ENCODE results near the gene ARHGEF26.

The ARHGEF26 gene

DNA sequence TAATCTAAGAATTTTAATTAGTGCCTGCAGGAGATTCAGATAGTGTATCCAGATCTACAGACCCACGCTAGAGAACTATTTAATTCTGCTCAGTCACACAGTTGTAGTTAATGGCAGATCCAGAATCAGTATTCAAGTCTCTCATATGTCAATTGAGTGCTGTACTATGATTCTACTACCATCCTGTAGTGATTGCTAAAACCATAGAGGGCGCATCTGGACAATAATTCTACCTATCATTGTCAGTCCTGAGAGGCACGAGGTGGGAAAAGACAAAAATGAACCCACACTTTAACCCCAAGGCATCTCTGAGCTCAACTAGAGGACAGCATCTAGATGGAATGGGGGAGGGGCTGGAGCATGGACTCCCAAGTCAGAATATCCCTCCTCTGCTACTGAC is 180.4 kb downstream of the ARHGEF26 start:
- DNase-seq = no peak
- no peaks in the 10 kb centered on the region for H3K27me3 ChIP-seq (replicated peaks; ENCODE audit: control insufficient read depth, insufficient read depth, low read length, poor library complexity, severe bottlenecking)
- H3K27ac ChIP-seq (ENCODE audit: insufficient read depth, low read length, poor library complexity, severe bottlenecking) = no peak overlapping the region
- H3K9me3 ChIP-seq (ENCODE audit: control insufficient read depth, low read length) = no peaks in the 10 kb centered on the region
- H3K4me1 ChIP-seq (ENCODE audit: control insufficient read depth, insufficient read depth, low read length, poor library complexity, severe bottlenecking) = no peaks in the 10 kb centered on the region
- no peak overlapping the region for H3K4me3 ChIP-seq (ENCODE audit: insufficient read depth, low read depth, low read length, poor library complexity, severe bottlenecking)
- peaks cover 80% of the 10 kb centered on the region for H3K36me3 ChIP-seq (ENCODE audit: control insufficient read depth, insufficient read depth, low read length)

DNA sequence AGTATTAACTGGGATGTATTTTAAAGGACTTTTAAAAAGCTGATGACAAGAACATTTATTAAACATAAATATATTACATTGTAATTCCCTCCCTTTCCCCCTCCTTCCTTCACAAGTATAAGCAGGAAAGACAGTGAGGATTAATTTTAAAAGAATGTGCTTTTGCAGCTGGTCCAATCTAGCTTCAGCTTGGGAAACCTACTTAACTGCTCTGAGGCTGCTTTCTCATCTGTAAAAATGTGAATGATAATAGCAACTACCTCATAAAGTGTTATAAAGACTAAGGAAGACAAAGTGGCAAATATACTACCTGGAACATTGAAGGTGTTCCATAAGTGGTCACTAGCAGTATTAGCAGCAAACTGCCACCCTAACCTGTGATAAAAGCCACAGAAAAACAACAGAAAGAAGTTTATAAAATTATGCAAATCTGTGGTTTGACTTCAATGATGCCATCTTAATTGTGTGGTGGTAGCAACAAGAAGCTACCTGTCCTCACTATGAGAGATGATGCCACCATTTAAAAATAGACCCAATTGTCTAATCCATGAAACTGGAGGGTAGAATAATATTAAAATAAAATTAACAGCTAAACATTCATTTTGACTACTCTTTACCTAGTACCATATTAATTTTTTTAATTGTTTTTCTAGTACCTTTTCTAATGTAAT is 183.1 kb downstream of the ARHGEF26 start:
- peaks cover 82% of the 10 kb centered on the region for H3K36me3 ChIP-seq (ENCODE audit: control insufficient read depth, insufficient read depth, low read length)
- no peak overlapping the region for H3K27ac ChIP-seq (ENCODE audit: insufficient read depth, low read length, poor library complexity, severe bottlenecking)
- no peaks in the 10 kb centered on the region for H3K9me3 ChIP-seq (ENCODE audit: control insufficient read depth, low read length)
- H3K4me1 ChIP-seq (ENCODE audit: control insufficient read depth, insufficient read depth, low read length, poor library complexity, severe bottlenecking) = no peaks in the 10 kb centered on the region
- no peaks in the 10 kb centered on the region for H3K27me3 ChIP-seq (replicated peaks; ENCODE audit: control insufficient read depth, insufficient read depth, low read length, poor library complexity, severe bottlenecking)
- no peak for DNase-seq
- H3K4me3 ChIP-seq (ENCODE audit: insufficient read depth, low read depth, low read length, poor library complexity, severe bottlenecking) = no peak overlapping the region

DNA sequence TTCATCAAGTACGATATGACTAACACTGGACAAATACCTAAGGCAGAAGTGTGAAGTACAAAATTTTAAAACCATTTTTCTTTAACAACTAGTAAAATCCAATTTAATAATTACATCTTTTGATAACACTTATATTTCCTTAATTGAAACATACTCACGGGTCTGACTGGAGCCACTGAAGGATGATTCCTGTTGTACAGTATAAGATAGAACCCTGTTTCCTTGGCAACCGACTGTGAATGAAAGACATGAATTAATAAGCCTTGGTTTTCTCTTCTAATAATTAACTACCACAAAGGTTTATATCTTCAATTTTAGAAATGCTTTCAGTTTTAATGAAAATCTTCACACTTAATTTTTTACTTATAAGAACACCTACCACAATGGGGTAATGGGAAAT is 183.7 kb downstream of the ARHGEF26 start:
- Histone ChIP-seq H3K27ac (ENCODE audit: insufficient read depth, low read length, poor library complexity, severe bottlenecking) (no peak overlapping the region), H3K27me3 (replicated peaks; ENCODE audit: control insufficient read depth, insufficient read depth, low read length, poor library complexity, severe bottlenecking) (no peaks in the 10 kb centered on the region), H3K36me3 (ENCODE audit: control insufficient read depth, insufficient read depth, low read length) (peaks cover 81% of the 10 kb centered on the region), H3K4me3 (ENCODE audit: insufficient read depth, low read depth, low read length, poor library complexity, severe bottlenecking) (no peak overlapping the region), H3K9me3 (ENCODE audit: control insufficient read depth, low read length) (no peaks in the 10 kb centered on the region), H3K4me1 (ENCODE audit: control insufficient read depth, insufficient read depth, low read length, poor library complexity, severe bottlenecking) (no peaks in the 10 kb centered on the region)
- DNase-seq = no peak

DNA sequence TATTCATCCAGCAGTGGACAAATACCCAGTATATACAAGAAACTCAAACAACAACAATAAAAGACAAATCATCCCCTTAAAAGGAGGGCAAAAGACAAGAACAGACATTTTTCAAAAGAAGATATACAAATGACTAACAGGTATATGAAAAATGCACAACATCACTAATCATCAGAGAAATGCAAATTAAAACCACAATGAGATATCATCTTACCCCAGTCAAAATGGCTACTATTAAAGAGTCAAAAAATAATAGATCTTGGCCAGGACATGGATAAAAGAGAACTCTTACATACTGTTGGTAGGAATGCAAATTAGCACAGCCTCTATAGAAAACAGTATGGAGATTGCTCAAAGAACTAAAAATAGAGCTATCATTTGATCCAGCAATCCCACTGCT is 186.2 kb downstream of the ARHGEF26 start:
- Histone ChIP-seq H3K4me1 (ENCODE audit: control insufficient read depth, insufficient read depth, low read length, poor library complexity, severe bottlenecking) (no peaks in the 10 kb centered on the region), H3K27me3 (replicated peaks; ENCODE audit: control insufficient read depth, insufficient read depth, low read length, poor library complexity, severe bottlenecking) (no peaks in the 10 kb centered on the region), H3K36me3 (ENCODE audit: control insufficient read depth, insufficient read depth, low read length) (peaks cover 70% of the 10 kb centered on the region), H3K9me3 (ENCODE audit: control insufficient read depth, low read length) (no peaks in the 10 kb centered on the region), H3K27ac (ENCODE audit: insufficient read depth, low read length, poor library complexity, severe bottlenecking) (no peak overlapping the region), H3K4me3 (ENCODE audit: insufficient read depth, low read depth, low read length, poor library complexity, severe bottlenecking) (no peak overlapping the region)
- no peak for DNase-seq
